Right lobe of liver (tissue), 4 donors: Measurements from ENCODE around the gene NR2F1-AS1.

Experiments used
- POLR2A ChIP-seq: fragments of 450-650 bp; IDR thresholded peaks from one replicate; pipeline ENCODE4 v1.6.1; 2017; ENCODE audit warnings: antibody characterized with exemption, mild to moderate bottlenecking
- TF ChIP-seq, protein P1 (sequence below), 4 donors: fragments of 200-600 bp in 3 of 4; fragments of 450-650 bp in 1 of 4; IDR thresholded peaks; one replicate each; pipeline versions ENCODE4 v1.5.1 to v1.8.0; 2016 to 2022; ENCODE audit warnings: antibody characterized with exemption in 4 of 4, mild to moderate bottlenecking in 2 of 4
- donor health status: DM: no; HTN: no; CAD: no.
- donor health status: DM: no; HTN: no; CAD: no.
- donor health status: DM: no; HTN: yes; CAD: no.

DNA sequence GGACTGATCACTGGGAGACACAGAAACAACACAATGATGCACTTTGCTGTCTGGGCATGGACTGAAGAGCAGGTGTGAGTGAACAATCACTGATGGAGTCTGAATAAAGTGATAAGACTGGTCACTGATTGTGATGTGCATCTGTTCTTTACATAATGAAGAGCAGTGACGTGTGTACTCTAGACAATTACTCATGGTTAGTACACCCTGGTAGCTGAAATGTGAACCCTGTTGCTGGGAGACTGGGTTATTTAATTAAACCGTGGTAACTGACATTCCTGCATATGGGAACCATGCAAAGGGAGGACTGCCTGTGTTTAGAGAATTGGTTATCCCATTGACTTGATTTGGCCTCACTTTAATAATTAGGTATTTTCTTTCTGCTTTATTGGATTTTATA lies 202.9 kb downstream of the NR2F1-AS1 start:
- TF ChIP-seq, protein P1, sequence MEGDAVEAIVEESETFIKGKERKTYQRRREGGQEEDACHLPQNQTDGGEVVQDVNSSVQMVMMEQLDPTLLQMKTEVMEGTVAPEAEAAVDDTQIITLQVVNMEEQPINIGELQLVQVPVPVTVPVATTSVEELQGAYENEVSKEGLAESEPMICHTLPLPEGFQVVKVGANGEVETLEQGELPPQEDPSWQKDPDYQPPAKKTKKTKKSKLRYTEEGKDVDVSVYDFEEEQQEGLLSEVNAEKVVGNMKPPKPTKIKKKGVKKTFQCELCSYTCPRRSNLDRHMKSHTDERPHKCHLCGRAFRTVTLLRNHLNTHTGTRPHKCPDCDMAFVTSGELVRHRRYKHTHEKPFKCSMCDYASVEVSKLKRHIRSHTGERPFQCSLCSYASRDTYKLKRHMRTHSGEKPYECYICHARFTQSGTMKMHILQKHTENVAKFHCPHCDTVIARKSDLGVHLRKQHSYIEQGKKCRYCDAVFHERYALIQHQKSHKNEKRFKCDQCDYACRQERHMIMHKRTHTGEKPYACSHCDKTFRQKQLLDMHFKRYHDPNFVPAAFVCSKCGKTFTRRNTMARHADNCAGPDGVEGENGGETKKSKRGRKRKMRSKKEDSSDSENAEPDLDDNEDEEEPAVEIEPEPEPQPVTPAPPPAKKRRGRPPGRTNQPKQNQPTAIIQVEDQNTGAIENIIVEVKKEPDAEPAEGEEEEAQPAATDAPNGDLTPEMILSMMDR (IDR thresholded peaks at IDR 0.05), result no peak
- no peak for TF ChIP-seq POLR2A
